ENCODE measurements around the gene FARP2.
"Not testable (repeated sequence)": the region's sequence is repeated elsewhere in the genome, so short reads cannot be mapped to it uniquely, and the experiment has no call there.

Gene FARP2

GRCh38 chr2:241372361-241372992, 16.4 kb downstream of the FARP2 start:
- no peak for DNase-seq (ENCODE audit: low spot score)

GRCh38 chr2:241373446-241373845, 17.4 kb downstream of the FARP2 start:
- no peak for DNase-seq (ENCODE audit: low spot score)

GRCh38 chr2:241373906-241374305, 17.8 kb downstream of the FARP2 start:
- peak; percentile 53 for DNase-seq (ENCODE audit: low spot score)

- DNase-seq (ENCODE audit: low spot score) = no peak
Observed at GRCh38 chr2:241375300-241375699, 19.2 kb downstream of the FARP2 start.

GRCh38 chr2:241376808-241377207, 20.7 kb downstream of the FARP2 start:
- no peak for DNase-seq (ENCODE audit: low spot score)

- DNase-seq (ENCODE audit: low spot score) = no peak
Observed at GRCh38 chr2:241378816-241379215, 22.7 kb downstream of the FARP2 start.

GRCh38 chr2:241379481-241380480, 23.7 kb downstream of the FARP2 start:
- DNase-seq (ENCODE audit: low spot score) = no peak

GRCh38 chr2:241381872-241382271, 25.8 kb downstream of the FARP2 start:
- no peak for DNase-seq (ENCODE audit: low spot score)

GRCh38 chr2:241385450-241385849, 29.4 kb downstream of the FARP2 start:
- not testable (repeated sequence) for DNase-seq (ENCODE audit: low spot score)

- no peak for DNase-seq (ENCODE audit: low spot score)
Observed at GRCh38 chr2:241386519-241386918, 30.4 kb downstream of the FARP2 start.

- DNase-seq (ENCODE audit: low spot score) = no peak
Observed at GRCh38 chr2:241389697-241390096, 33.6 kb downstream of the FARP2 start.

- no peak for DNase-seq (ENCODE audit: low spot score)
Observed at GRCh38 chr2:241390301-241391206, 34.5 kb downstream of the FARP2 start.

- peak; percentile 32 for DNase-seq (ENCODE audit: low spot score)
Observed at GRCh38 chr2:241391892-241392665, 36.0 kb downstream of the FARP2 start.

GRCh38 chr2:241392753-241393152, 36.7 kb downstream of the FARP2 start:
- not testable (repeated sequence) for DNase-seq (ENCODE audit: low spot score)

- DNase-seq (ENCODE audit: low spot score) = no peak
Observed at GRCh38 chr2:241393524-241394196, 37.6 kb downstream of the FARP2 start.

GRCh38 chr2:241396809-241397208, 40.7 kb downstream of the FARP2 start:
- not testable (repeated sequence) for DNase-seq (ENCODE audit: low spot score)

- DNase-seq (ENCODE audit: low spot score) = no peak
Observed at GRCh38 chr2:241399941-241400922, 44.1 kb downstream of the FARP2 start.

- DNase-seq (ENCODE audit: low spot score) = no peak
Observed at GRCh38 chr2:241408849-241409248, 52.8 kb downstream of the FARP2 start.

GRCh38 chr2:241410739-241411176, 54.7 kb downstream of the FARP2 start:
- peak; percentile 73 for DNase-seq (ENCODE audit: low spot score)

Data from kidney tubule cell (primary cell).